ENCODE data around the gene CARHSP1. TPM values are rescaled to one million over a fixed set of nuclear protein-coding genes. Genes with fewer than 3 reads are reported as not detected.
"Not testable (repeated sequence)": the region's sequence is repeated elsewhere in the genome, so short reads cannot be mapped to it uniquely, and the experiment has no call there.

Gene CARHSP1
- 10 to 100 TPM; 28.4 to 84.8 TPM for total RNA-seq

DNA sequence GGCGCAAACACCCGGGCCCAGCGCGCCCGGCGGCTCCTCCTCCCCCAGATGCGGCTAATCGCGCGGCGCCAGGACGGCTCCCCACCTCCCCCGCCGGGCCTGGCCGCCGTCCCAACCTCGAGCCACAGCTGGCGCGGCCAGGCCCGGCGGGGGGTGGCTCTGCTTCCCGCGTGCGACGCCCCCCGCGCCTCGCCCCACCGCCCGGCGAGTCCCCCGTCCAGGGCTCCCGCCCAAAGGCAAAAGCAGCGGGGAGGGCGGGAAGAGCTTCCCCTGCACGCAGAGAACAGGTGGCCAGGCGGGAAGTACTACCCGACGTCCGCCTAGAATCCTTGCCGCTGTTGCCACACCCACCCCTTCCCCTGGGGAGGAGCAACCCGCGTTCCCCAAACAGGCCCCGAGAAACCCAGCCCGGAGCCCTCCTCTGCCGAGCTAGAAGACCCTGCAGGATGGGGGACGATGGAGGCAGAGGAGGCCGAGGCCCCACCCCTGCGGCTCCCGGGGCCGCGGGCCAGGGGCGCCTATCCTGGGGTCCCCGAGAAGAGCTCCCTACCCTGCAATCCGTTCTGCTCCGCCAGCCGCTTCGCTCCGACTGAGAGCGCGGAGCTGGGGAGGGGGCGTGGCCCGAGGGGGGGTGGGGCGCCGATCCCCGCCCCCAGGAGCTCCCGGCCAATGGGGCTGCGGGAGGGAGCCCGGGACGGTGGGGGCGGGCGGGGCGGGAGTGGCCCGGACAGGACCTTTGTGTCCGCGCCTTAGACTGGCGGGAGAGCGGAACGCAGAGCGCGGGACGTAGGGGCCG lies at the start of gene CARHSP1:
Gene CARHSP1, minus strand, starts transcription at position 591 of the 796 bp plus-strand sequence. CDS start 9,678 bp downstream, outside the sequence.
- H3K4me1 ChIP-seq = peaks cover 0 to 52% of the 10 kb centered on the region in 2 donors
- H3K4me3 ChIP-seq = peak within 1 kb of the TSS; percentile 47 to 72
- peak; percentile 85 for DNase-seq (ENCODE audit: low spot score)
- H3K27me3 ChIP-seq = no peaks in the 10 kb centered on the region
- no peaks in the 10 kb centered on the region for H3K9me3 ChIP-seq
- H3K36me3 ChIP-seq = no peaks in the 10 kb centered on the region
- peak within 1 kb of the TSS; percentile 72 to 83 for H3K27ac ChIP-seq
- TF ChIP-seq, protein P1, sequence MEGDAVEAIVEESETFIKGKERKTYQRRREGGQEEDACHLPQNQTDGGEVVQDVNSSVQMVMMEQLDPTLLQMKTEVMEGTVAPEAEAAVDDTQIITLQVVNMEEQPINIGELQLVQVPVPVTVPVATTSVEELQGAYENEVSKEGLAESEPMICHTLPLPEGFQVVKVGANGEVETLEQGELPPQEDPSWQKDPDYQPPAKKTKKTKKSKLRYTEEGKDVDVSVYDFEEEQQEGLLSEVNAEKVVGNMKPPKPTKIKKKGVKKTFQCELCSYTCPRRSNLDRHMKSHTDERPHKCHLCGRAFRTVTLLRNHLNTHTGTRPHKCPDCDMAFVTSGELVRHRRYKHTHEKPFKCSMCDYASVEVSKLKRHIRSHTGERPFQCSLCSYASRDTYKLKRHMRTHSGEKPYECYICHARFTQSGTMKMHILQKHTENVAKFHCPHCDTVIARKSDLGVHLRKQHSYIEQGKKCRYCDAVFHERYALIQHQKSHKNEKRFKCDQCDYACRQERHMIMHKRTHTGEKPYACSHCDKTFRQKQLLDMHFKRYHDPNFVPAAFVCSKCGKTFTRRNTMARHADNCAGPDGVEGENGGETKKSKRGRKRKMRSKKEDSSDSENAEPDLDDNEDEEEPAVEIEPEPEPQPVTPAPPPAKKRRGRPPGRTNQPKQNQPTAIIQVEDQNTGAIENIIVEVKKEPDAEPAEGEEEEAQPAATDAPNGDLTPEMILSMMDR (IDR thresholded peaks at IDR 0.05) = no peak

GRCh38 chr16:8917336-8917735 lies 48.5 kb upstream of the CARHSP1 start:
- H3K27ac ChIP-seq; DNase-seq (ENCODE audit: low spot score); H3K4me3 ChIP-seq; H3K4me1 ChIP-seq; H3K9me3 ChIP-seq; H3K27me3 ChIP-seq: not testable (repeated sequence)
- H3K36me3 ChIP-seq = peaks cover 92% of the 10 kb centered on the region

DNA sequence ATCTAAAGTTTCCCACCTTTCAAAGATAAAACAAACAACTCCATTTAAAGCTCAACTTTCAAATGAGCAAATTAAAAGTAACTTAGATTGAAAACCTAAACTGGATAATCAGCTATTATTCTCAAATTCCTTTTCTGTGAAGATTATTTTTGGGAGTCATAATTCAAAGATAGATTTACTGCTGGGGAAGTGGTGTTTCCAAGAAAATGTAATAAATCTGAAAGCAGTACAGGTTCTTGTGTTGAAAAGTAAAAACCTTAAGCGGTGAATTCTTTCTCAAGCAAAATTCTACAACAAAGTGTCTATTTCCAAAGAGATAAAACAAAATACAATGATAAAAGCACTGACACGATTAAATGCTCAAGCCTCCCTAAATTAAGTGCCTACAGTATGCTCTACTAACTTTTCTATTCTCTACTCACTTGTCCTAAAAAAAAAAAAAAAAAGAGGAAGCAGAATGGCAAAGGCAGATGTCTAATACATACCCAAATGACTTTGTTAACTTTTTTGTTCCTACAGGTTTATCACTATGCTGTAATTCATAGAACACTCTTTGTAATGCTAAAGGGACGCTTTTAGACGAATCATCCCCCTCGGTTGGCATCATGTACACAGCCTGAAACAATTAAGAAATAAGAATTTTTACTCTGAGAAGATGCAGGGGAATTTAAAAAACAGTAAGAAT lies 47.9 kb upstream of the CARHSP1 start:
- H3K4me3 ChIP-seq = no peak overlapping the region
- peaks cover 92% of the 10 kb centered on the region for H3K36me3 ChIP-seq
- DNase-seq (ENCODE audit: low spot score) = no peak
- TF ChIP-seq, protein P1 (IDR thresholded peaks at IDR 0.05) = no peak
- no peaks in the 10 kb centered on the region for H3K27me3 ChIP-seq
- H3K27ac ChIP-seq = no peak overlapping the region
- H3K9me3 ChIP-seq = no peaks in the 10 kb centered on the region
- H3K4me1 ChIP-seq = no peaks in the 10 kb centered on the region

GRCh38 chr16:8915722-8916301 lies 47.0 kb upstream of the CARHSP1 start:
- no peak for DNase-seq (ENCODE audit: low spot score)
- Histone ChIP-seq H3K27ac (no peak overlapping the region), H3K4me1 (no peaks in the 10 kb centered on the region), H3K36me3 (peaks cover 92% of the 10 kb centered on the region), H3K27me3 (no peaks in the 10 kb centered on the region), H3K9me3 (no peaks in the 10 kb centered on the region), H3K4me3 (no peak overlapping the region)
- TF ChIP-seq, protein P1 (IDR thresholded peaks at IDR 0.05) = no peak

GRCh38 chr16:8914098-8914497 lies 45.3 kb upstream of the CARHSP1 start:
- Histone ChIP-seq H3K27ac (no peak overlapping the region), H3K9me3 (no peaks in the 10 kb centered on the region), H3K27me3 (no peaks in the 10 kb centered on the region), H3K4me1 (no peaks in the 10 kb centered on the region), H3K4me3 (no peak overlapping the region), H3K36me3 (peaks cover 91% of the 10 kb centered on the region)
- DNase-seq (ENCODE audit: low spot score) = no peak
- TF ChIP-seq, protein P1 (IDR thresholded peaks at IDR 0.05) = no peak

GRCh38 chr16:8912793-8913192 lies 44.0 kb upstream of the CARHSP1 start:
- H3K4me1 ChIP-seq = no peaks in the 10 kb centered on the region

More at GRCh38 chr16:8912793-8913192, 44.0 kb upstream of the CARHSP1 start:
- no peaks in the 10 kb centered on the region for H3K27me3 ChIP-seq
- H3K4me3 ChIP-seq = no peak overlapping the region
- TF ChIP-seq, protein P1 (IDR thresholded peaks at IDR 0.05) = no peak
- no peak overlapping the region for H3K27ac ChIP-seq
- peaks cover 91% of the 10 kb centered on the region for H3K36me3 ChIP-seq
- no peaks in the 10 kb centered on the region for H3K9me3 ChIP-seq
- DNase-seq (ENCODE audit: low spot score) = no peak
